Stomach smooth muscle (tissue), 2 donors: ENCODE data around the gene AP2B1.

Source experiments
- H3K27ac ChIP-seq: one replicate; pipeline ENCODE4 v1.7.0; 2013; ENCODE audit warnings: mild to moderate bottlenecking, low read length, inconsistent platforms
- H3K27me3 ChIP-seq, 2 donors: one replicate each; pipeline ENCODE4 v1.7.0; 2013; ENCODE audit warnings: low read length in 2 of 2; ENCODE audit not compliant: insufficient read depth in 2 of 2, control insufficient read depth in 1 of 2
- H3K36me3 ChIP-seq, 2 donors: one replicate each; pipeline ENCODE4 v1.7.0; 2013; ENCODE audit warnings: low read length in 2 of 2; ENCODE audit not compliant: control insufficient read depth in 2 of 2, insufficient read depth in 2 of 2
- H3K4me1 ChIP-seq: one replicate; pipeline ENCODE4 v1.7.0; 2013; ENCODE audit warnings: low read length; ENCODE audit not compliant: control insufficient read depth, insufficient read depth
- H3K4me3 ChIP-seq, 2 donors: one replicate each; pipeline ENCODE4 v1.7.0; 2013; ENCODE audit warnings: low read length in 2 of 2
- H3K9ac ChIP-seq, 2 donors: one replicate each; pipeline ENCODE4 v1.7.0; 2013; ENCODE audit warnings: low read length in 2 of 2, mild to moderate bottlenecking in 1 of 2
- H3K9me3 ChIP-seq, 2 donors: one replicate each; pipeline ENCODE4 v1.7.0; 2013; ENCODE audit warnings: low read length in 2 of 2; ENCODE audit not compliant: control insufficient read depth in 2 of 2
- donor health status: healthy.
- donor health status: Pancreatic carcinoma.

Gene AP2B1

GRCh38 chr17:35757243-35757642 is 170.1 kb downstream of the AP2B1 start:
- H3K9ac ChIP-seq, result no peak overlapping the region
- H3K4me3 ChIP-seq, result no peak overlapping the region
- H3K9me3 ChIP-seq, result no peaks in the 10 kb centered on the region
- no peaks in the 10 kb centered on the region for H3K36me3 ChIP-seq
- peaks cover 2 to 3% of the 10 kb centered on the region in 2 donors for H3K27me3 ChIP-seq
- peaks cover 11% of the 10 kb centered on the region for H3K4me1 ChIP-seq
- no peak overlapping the region for H3K27ac ChIP-seq

- Histone ChIP-seq H3K36me3 (no peaks in the 10 kb centered on the region), H3K27ac (no peak within 1 kb of the TSS), H3K4me1 (peaks cover 18% of the 10 kb centered on the region), H3K9ac (no peak within 1 kb of the TSS), H3K9me3 (no peaks in the 10 kb centered on the region), H3K27me3 (no peaks in the 10 kb centered on the region), H3K4me3 (no peak within 1 kb of the TSS)
These were observed 173.5 kb downstream of the AP2B1 start, which contains the start of gene C17orf50 for GRCh38 chr17:35760587-35760986. C17orf50 (plus strand) TSS chr17:35760887; CDS start chr17:35760942, 55 bp downstream.

GRCh38 chr17:35761601-35762000 is 174.5 kb downstream of the AP2B1 start:
- Histone ChIP-seq H3K4me1 (peaks cover 21% of the 10 kb centered on the region), H3K27me3 (no peaks in the 10 kb centered on the region), H3K36me3 (no peaks in the 10 kb centered on the region), H3K9me3 (no peaks in the 10 kb centered on the region), H3K9ac (no peak overlapping the region), H3K4me3 (no peak overlapping the region), H3K27ac (no peak overlapping the region)

GRCh38 chr17:35763767-35764122 is 176.6 kb downstream of the AP2B1 start:
- Histone ChIP-seq H3K36me3 (no peaks in the 10 kb centered on the region), H3K9ac (peak overlapping the region; percentile 38 to 60), H3K4me3 (peak overlapping the region in 1 of 2 donors; percentile 74), H3K27me3 (no peaks in the 10 kb centered on the region), H3K27ac (no peak overlapping the region), H3K9me3 (no peaks in the 10 kb centered on the region), H3K4me1 (peaks cover 24% of the 10 kb centered on the region)

- peak overlapping the region; percentile 18 for H3K27ac ChIP-seq
- H3K9ac ChIP-seq, result peak overlapping the region; percentile 38 to 60
- no peaks in the 10 kb centered on the region for H3K9me3 ChIP-seq
- H3K27me3 ChIP-seq, result no peaks in the 10 kb centered on the region
- peak overlapping the region; percentile 67 to 74 for H3K4me3 ChIP-seq
- peaks cover 24% of the 10 kb centered on the region for H3K4me1 ChIP-seq
- no peaks in the 10 kb centered on the region for H3K36me3 ChIP-seq
These were observed 177.2 kb downstream of the AP2B1 start for GRCh38 chr17:35764123-35764991.

GRCh38 chr17:35765086-35765710 is 178.1 kb downstream of the AP2B1 start:
- Histone ChIP-seq H3K9me3 (no peaks in the 10 kb centered on the region), H3K27ac (peak overlapping the region; percentile 18), H3K4me3 (no peak overlapping the region), H3K4me1 (peaks cover 24% of the 10 kb centered on the region), H3K27me3 (no peaks in the 10 kb centered on the region), H3K36me3 (no peaks in the 10 kb centered on the region), H3K9ac (no peak overlapping the region)

- H3K9ac ChIP-seq, result no peak overlapping the region
- peak overlapping the region; percentile 18 for H3K27ac ChIP-seq
These were observed 178.8 kb downstream of the AP2B1 start for GRCh38 chr17:35765756-35766488.

GRCh38 chr17:35766489-35766877 is 179.4 kb downstream of the AP2B1 start:
- H3K9ac ChIP-seq, result no peak overlapping the region

More at GRCh38 chr17:35765756-35766488, 178.8 kb downstream of the AP2B1 start:
- Histone ChIP-seq H3K4me3 (no peak overlapping the region), H3K9me3 (no peaks in the 10 kb centered on the region), H3K27me3 (no peaks in the 10 kb centered on the region), H3K4me1 (peaks cover 24% of the 10 kb centered on the region), H3K36me3 (no peaks in the 10 kb centered on the region)

GRCh38 chr17:35766903-35767510 is 179.9 kb downstream of the AP2B1 start:
- H3K4me1 ChIP-seq, result peaks cover 28% of the 10 kb centered on the region
- no peak overlapping the region for H3K4me3 ChIP-seq
- H3K9me3 ChIP-seq, result no peaks in the 10 kb centered on the region
- H3K36me3 ChIP-seq, result no peaks in the 10 kb centered on the region
- H3K27ac ChIP-seq, result no peak overlapping the region
- no peaks in the 10 kb centered on the region for H3K27me3 ChIP-seq
- no peak overlapping the region for H3K9ac ChIP-seq

More at GRCh38 chr17:35766489-35766877, 179.4 kb downstream of the AP2B1 start:
- Histone ChIP-seq H3K27ac (no peak overlapping the region), H3K4me3 (no peak overlapping the region), H3K9me3 (no peaks in the 10 kb centered on the region), H3K36me3 (no peaks in the 10 kb centered on the region), H3K27me3 (no peaks in the 10 kb centered on the region), H3K4me1 (peaks cover 24% of the 10 kb centered on the region)

GRCh38 chr17:35768797-35769196 is 181.7 kb downstream of the AP2B1 start:
- Histone ChIP-seq H3K27me3 (no peaks in the 10 kb centered on the region), H3K9me3 (no peaks in the 10 kb centered on the region), H3K9ac (no peak overlapping the region), H3K36me3 (no peaks in the 10 kb centered on the region), H3K4me3 (no peak overlapping the region), H3K27ac (no peak overlapping the region), H3K4me1 (peaks cover 45% of the 10 kb centered on the region)
